Testis (tissue), 3 donors: ENCODE results near the gene TPSD1. TPM values are rescaled to one million over a fixed set of nuclear protein-coding genes. Genes with fewer than 3 reads are reported as not detected.
"Not testable (repeated sequence)": the region's sequence is repeated elsewhere in the genome, so short reads cannot be mapped to it uniquely, and the experiment has no call there.

Source experiments
- DNase-seq: peaks from one replicate; pipeline ENCODE4 v3.0.0-alpha.2; 2019
- H3K27ac ChIP-seq, 2 donors: fragments of 200-600 bp; sonication (generic); one replicate each; pipeline ENCODE4 v1.5.1; 2019
- H3K27me3 ChIP-seq: fragments of 200-600 bp; sonication (generic); one replicate; pipeline ENCODE4 v1.5.1; 2019
- H3K36me3 ChIP-seq: fragments of 200-600 bp; sonication (generic); one replicate; pipeline ENCODE4 v1.5.1; 2017; ENCODE audit warnings: low read depth; ENCODE audit errors: missing control alignments
- H3K4me1 ChIP-seq: fragments of 200-600 bp; sonication (generic); one replicate; pipeline ENCODE4 v1.5.1; 2019
- H3K4me3 ChIP-seq, 2 donors: fragments of 200-600 bp; sonication (generic); one replicate each; pipeline ENCODE4 v1.5.1; 2017 to 2019
- H3K9me3 ChIP-seq: fragments of 200-600 bp; sonication (generic); one replicate; pipeline ENCODE4 v1.5.1; 2017
- POLR2A ChIP-seq: fragments of 450-650 bp; IDR thresholded peaks from one replicate; pipeline ENCODE4 v1.6.1; 2017; ENCODE audit warnings: antibody characterized with exemption, mild to moderate bottlenecking, moderate library complexity
- WGBS, 2 donors: methylation state at CpG; one replicate each; pipeline ENCODE4 v1.1.5; 2018; 5-methylcytosine and 5-hydroxymethylcytosine counted together
- intact Hi-C: fragments of 100-400 bp; cut with DNase I; formaldehyde crosslinking; loops from one replicate; pipeline ENCODE4 v1.15.1; 2023; ENCODE audit warnings: low total_unique reads
- polyA plus RNA-seq: library from polyadenylated mRNA; stranded (reverse); fragments of 350-450 nt; fragmentation: Illumina TruSeq; extraction: RNeasy Lipid Tissue Mini Kit (QIAGEN cat#74804); gene quantifications from one replicate; pipeline ENCODE4 v1.2.3, GENCODE V29; 2014; ENCODE audit warnings: low read depth, low replicate concordance; ENCODE audit not compliant: insufficient read depth
- total RNA-seq, 2 donors: library from RNA; depleted of rRNA; stranded (reverse); fragments of >200 nt; gene quantifications; one replicate each; pipeline ENCODE4 v1.2.3, GENCODE V29; 2016
- TF ChIP-seq, protein P1 (sequence below), 3 experiments: fragments of 450-650 bp in 2 of 3; fragments of 200-600 bp in 1 of 3; sonication (generic) in 1 of 3; IDR thresholded peaks; one replicate each; pipeline ENCODE4 v1.5.1; 2016 to 2019; ENCODE audit warnings: antibody characterized with exemption in 3 of 3, mild to moderate bottlenecking in 2 of 3, moderate library complexity in 1 of 3

TPSD1 gene
- total and polyA plus RNA-seq, 3 donors from 2014 or later, result 1.1 to 1.6 (median 1.1) TPM

DNA sequence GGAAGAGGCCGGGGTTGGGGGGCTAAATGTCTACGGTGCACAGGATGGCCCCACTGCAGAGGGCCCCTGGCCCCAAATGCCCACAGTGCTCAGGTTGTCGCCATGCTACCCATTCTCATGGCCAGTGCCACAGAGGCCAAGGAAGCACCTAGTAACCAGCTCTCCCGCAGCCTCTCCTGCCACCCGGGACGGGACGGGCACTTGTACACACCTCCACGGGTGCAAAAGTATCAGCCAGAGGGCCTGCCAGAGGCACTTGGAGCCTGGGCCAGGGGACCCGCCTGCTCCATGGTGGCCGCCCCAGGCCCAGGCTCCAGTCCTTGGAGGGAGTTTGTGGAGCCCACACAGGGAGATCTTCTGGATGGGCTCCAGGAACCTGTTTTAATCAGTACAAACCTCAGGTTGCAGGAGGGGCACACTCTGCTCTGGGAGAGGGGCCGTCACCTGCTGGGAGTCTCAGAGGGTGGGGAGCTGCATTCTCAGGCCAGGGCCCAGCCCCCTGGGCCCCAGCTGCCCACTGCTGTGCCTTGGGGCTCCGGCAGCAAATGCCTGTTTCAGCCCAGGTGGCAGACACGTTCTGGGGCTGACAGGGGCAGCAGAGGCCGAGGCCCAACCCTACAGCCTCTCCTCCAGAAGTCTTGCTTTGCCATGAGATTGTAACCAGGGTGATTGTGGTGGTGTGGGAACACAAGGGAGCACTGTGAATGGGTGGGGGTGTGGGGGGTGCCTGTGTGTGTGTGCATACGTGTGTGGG lies 7.9 kb downstream of the TPSD1 start:
- Histone ChIP-seq H3K9me3 (no peaks in the 10 kb centered on the region), H3K27ac (no peak overlapping the region), H3K36me3 (no peaks in the 10 kb centered on the region), H3K27me3 (no peaks in the 10 kb centered on the region), H3K4me3 (no peak overlapping the region), H3K4me1 (no peaks in the 10 kb centered on the region)
- 54 to 68% methylated on average over 3 to 15 of the region's 15 CpGs for WGBS, 2 donors
- no peak for TF ChIP-seq POLR2A
- TF ChIP-seq, protein P1, sequence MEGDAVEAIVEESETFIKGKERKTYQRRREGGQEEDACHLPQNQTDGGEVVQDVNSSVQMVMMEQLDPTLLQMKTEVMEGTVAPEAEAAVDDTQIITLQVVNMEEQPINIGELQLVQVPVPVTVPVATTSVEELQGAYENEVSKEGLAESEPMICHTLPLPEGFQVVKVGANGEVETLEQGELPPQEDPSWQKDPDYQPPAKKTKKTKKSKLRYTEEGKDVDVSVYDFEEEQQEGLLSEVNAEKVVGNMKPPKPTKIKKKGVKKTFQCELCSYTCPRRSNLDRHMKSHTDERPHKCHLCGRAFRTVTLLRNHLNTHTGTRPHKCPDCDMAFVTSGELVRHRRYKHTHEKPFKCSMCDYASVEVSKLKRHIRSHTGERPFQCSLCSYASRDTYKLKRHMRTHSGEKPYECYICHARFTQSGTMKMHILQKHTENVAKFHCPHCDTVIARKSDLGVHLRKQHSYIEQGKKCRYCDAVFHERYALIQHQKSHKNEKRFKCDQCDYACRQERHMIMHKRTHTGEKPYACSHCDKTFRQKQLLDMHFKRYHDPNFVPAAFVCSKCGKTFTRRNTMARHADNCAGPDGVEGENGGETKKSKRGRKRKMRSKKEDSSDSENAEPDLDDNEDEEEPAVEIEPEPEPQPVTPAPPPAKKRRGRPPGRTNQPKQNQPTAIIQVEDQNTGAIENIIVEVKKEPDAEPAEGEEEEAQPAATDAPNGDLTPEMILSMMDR (IDR thresholded peaks at IDR 0.05), result no peak
- DNase-seq, result no peak
- intact Hi-C loops, result no loop called here

DNA sequence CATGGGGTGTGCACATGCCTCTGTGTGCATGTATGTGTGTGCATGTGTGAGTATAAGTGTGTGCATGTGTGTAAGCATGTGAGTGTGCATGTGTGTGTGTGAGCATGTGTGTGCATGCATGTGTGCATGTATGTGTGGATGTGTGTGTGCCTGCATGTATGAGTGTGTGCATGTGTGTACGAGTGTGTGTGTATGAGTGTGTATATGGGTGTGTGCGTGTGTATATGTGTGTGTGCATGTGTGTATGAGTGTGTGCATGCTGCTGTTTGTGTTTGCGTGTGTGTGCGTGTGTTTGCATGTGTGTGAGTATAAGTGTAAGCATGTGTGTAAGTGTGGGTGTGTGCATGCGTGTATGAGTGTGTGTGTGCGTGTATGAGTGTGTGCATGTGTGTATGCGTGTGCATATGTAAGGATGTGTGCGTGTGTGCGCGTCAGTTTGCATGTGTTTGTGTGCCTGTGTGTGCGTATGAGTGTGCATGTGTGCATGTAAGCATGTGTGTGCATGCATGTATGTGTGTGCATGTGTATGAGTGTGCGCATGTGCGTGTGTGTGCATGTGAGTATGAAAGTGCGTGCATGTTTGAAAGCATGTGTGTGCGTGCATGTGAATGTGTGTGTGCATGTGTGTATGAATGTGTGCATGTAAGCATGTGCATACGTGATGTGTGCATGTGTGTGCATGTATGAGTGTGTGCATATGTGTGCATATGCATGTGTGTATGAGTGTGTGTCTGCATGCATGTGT lies 8.6 kb downstream of the TPSD1 start:
- TF ChIP-seq POLR2A, result no peak
- TF ChIP-seq, protein P1 (IDR thresholded peaks at IDR 0.05), result no peak
- no peak overlapping the region for H3K27ac ChIP-seq
- no peak for DNase-seq
- intact Hi-C loops, result no loop called here
- H3K4me3 ChIP-seq, result no peak overlapping the region
- 76 to 79% methylated on average over 16 of the region's 16 CpGs for WGBS, 2 donors
- no peaks in the 10 kb centered on the region for H3K9me3 ChIP-seq
- H3K36me3 ChIP-seq, result no peaks in the 10 kb centered on the region
- no peaks in the 10 kb centered on the region for H3K4me1 ChIP-seq
- H3K27me3 ChIP-seq, result no peaks in the 10 kb centered on the region

DNA sequence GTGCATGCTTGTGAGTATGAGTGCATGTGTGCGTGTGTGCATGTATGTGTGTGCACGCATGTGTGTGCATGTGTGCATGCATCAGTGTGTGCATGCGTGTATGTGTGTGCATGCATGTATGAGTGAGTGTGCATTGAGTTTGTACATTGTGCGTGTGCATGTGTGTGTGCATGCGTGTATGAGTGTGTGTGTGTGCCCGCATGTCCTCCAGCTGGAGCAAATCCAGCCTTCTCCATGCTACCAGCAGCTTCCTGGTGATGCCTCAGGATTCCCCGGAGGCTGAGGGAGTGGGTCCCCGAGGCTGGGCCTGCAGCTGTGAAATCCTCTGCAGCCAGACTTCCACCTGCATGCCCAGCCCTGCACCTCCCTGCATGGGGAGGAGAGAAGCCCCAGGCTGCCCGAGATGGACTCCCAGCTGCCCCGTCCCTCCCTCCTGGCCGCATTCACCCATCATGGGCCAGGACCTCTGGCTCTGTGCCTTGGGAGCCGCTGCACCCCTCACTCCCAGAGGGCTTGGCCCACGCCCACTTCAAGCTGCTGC lies 9.3 kb downstream of the TPSD1 start:
- no peaks in the 10 kb centered on the region for H3K9me3 ChIP-seq
- no peaks in the 10 kb centered on the region for H3K4me1 ChIP-seq
- no peaks in the 10 kb centered on the region for H3K27me3 ChIP-seq
- WGBS, 2 donors, result 75 to 91% methylated on average over 3 to 13 of the region's 13 CpGs
- TF ChIP-seq POLR2A, result no peak
- TF ChIP-seq, protein P1 (IDR thresholded peaks at IDR 0.05), result no peak
- no peak overlapping the region for H3K4me3 ChIP-seq
- H3K36me3 ChIP-seq, result no peaks in the 10 kb centered on the region
- DNase-seq, result no peak
- no peak overlapping the region for H3K27ac ChIP-seq
- intact Hi-C loops, result no loop called here

DNA sequence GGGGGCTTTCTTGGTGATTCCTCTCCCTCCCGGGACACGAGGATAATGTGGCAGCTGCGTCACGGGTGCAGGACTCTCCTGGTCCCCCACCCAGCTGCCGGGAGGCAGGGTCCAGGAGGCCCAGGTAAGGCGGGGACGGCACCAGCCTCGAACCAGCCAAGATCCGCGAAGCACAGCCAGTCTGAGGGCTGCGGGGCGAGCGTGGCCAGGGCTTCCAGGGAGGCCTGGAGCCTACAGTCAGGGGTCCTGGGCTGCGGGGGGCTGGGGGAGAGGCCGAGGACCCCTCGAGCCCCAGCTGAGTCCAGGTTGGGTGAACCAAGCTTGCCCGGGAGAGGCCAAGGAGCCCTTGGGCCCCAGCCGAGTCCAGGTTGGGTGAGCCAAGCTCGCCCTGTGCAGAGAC lies 10.0 kb downstream of the TPSD1 start:
- H3K27ac ChIP-seq, result no peak overlapping the region
- H3K36me3 ChIP-seq, result no peaks in the 10 kb centered on the region
- intact Hi-C loops, result no loop called here
- DNase-seq, result no peak
- 82 to 90% methylated on average over 13 to 16 of the region's 19 CpGs for WGBS, 2 donors
- H3K9me3 ChIP-seq, result no peaks in the 10 kb centered on the region
- H3K4me1 ChIP-seq, result no peaks in the 10 kb centered on the region
- H3K4me3 ChIP-seq, result no peak overlapping the region
- TF ChIP-seq POLR2A, result no peak
- TF ChIP-seq, protein P1 (IDR thresholded peaks at IDR 0.05), result no peak
- no peaks in the 10 kb centered on the region for H3K27me3 ChIP-seq

DNA sequence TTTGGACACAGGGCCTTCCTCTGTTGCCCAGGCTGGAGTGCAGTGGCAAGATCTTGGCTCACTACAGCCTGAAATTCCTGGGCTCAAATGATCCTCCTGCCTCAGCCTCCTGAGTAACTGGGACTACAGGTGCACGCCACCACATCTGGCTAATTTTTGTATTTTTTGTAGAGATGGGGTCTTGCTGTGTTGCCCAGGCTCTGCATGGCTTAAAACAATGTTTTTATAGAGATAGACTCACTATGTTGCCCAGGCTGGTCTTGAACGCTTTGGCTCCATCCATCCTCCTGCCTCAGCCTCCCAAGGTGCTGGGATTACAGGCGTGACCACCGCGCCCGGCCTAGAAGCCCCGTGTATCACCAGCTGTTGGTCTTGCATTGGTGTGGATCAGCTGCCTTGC lies 13.5 kb downstream of the TPSD1 start:
- intact Hi-C loops, H3K4me1 ChIP-seq: not testable (repeated sequence)
- WGBS, 2 donors, result 96 to 100% methylated on average over 7 of the region's 7 CpGs

More for the DNA sequence above, 13.5 kb downstream of the TPSD1 start:
- not testable (repeated sequence) for H3K9me3 ChIP-seq, DNase-seq, H3K27ac ChIP-seq, H3K36me3 ChIP-seq, H3K4me3 ChIP-seq, H3K27me3 ChIP-seq
